HEK293 (cell line): ENCODE results near the gene SLC26A5.

ENCODE experiments used
- KLF10 ChIP-seq: fragments of 450-650 bp; IDR thresholded peaks from 2 replicates; pipeline ENCODE4 v1.5.1; 2018; ENCODE audit warnings: missing biosample characterization, mild to moderate bottlenecking, missing genetic modification characterization
- OVOL3 ChIP-seq: fragments of 450-650 bp; formaldehyde crosslinking; IDR thresholded peaks from 2 replicates; pipeline ENCODE4 v1.5.1; 2016; ENCODE audit warnings: missing biosample characterization, missing genetic modification characterization
- ZBTB7A ChIP-seq: fragments of 450-650 bp; formaldehyde crosslinking; IDR thresholded peaks from 2 replicates; pipeline ENCODE4 v1.5.1; 2016; ENCODE audit warnings: low read depth, missing biosample characterization, missing genetic modification characterization
- ZNF132 ChIP-seq: fragments of 450-650 bp; formaldehyde crosslinking; IDR thresholded peaks from 2 replicates; pipeline ENCODE4 v1.5.1; 2017; ENCODE audit warnings: missing biosample characterization, missing genetic modification characterization, borderline replicate concordance
- ZNF140 ChIP-seq: fragments of 450-650 bp; formaldehyde crosslinking; IDR thresholded peaks from 2 replicates; pipeline ENCODE4 v1.5.1; 2016; ENCODE audit warnings: missing biosample characterization, missing genetic modification characterization
- ZNF146 ChIP-seq: fragments of 450-650 bp; formaldehyde crosslinking; IDR thresholded peaks from 2 replicates; pipeline ENCODE4 v1.5.1; 2016; ENCODE audit warnings: missing biosample characterization, missing genetic modification characterization
- ZNF16 ChIP-seq: fragments of 450-650 bp; formaldehyde crosslinking; IDR thresholded peaks from 2 replicates; pipeline ENCODE4 v1.5.1; 2016; ENCODE audit warnings: low read depth, missing biosample characterization, missing genetic modification characterization
- ZNF211 ChIP-seq: fragments of 450-650 bp; formaldehyde crosslinking; IDR thresholded peaks from 2 replicates; pipeline ENCODE4 v1.5.1; 2016; ENCODE audit warnings: low read depth, missing biosample characterization, missing genetic modification characterization
- ZNF292 ChIP-seq: fragments of 450-650 bp; formaldehyde crosslinking; IDR thresholded peaks from 2 replicates; pipeline ENCODE4 v1.5.1; 2016; ENCODE audit warnings: low read depth, missing biosample characterization, missing genetic modification characterization, borderline replicate concordance
- ZNF621 ChIP-seq: fragments of 450-650 bp; formaldehyde crosslinking; IDR thresholded peaks from 2 replicates; pipeline ENCODE4 v1.5.1; 2017; ENCODE audit warnings: missing biosample characterization, missing genetic modification characterization
- ZNF701 ChIP-seq: fragments of 450-650 bp; formaldehyde crosslinking; IDR thresholded peaks from 2 replicates; pipeline ENCODE4 v1.5.1; 2016; ENCODE audit warnings: missing biosample characterization, missing genetic modification characterization
- TF ChIP-seq, protein P1 (sequence below): fragments of 450-650 bp; formaldehyde crosslinking; IDR thresholded peaks from 2 replicates; pipeline ENCODE4 v1.5.1; 2016; ENCODE audit warnings: missing biosample characterization, missing genetic modification characterization
- TF ChIP-seq, protein P2 (sequence below): fragments of 450-650 bp; formaldehyde crosslinking; IDR thresholded peaks from 2 replicates; pipeline ENCODE4 v1.5.1; 2016; ENCODE audit warnings: missing biosample characterization, missing genetic modification characterization
- TF ChIP-seq, protein P3 (sequence below): fragments of 450-650 bp; formaldehyde crosslinking; IDR thresholded peaks from 2 replicates; pipeline ENCODE4 v1.5.1; 2016; ENCODE audit warnings: missing biosample characterization, missing genetic modification characterization

DNA sequence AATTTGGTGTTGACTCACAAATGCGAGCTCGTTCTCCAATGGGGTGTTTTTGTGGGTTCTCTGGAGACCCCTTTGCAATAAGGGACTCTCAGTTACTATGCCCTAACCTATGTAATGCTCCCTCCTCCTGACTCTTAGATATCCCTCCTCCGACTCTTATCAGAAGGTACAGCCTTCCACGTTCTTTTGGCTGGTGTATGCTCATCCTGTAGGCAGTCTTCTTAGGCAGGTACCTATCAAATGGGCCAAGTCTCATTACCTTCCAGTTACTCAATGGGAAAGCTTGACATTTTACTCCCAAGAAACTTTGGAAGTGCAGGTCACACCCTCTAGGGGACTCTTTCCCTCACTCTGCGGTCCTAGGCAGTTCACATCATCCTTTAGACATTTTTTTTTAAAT lies 32.6 kb downstream of the SLC26A5 start:
- TF ChIP-seq KLF10 (tag by site-specific recombination) (no peak), ZNF146 (tag by site-specific recombination) (no peak), OVOL3 (tag by site-specific recombination) (no peak), ZNF16 (tag by site-specific recombination) (no peak), ZNF211 (tag by site-specific recombination) (no peak), ZNF292 (tag by site-specific recombination) (no peak), ZNF132 (no peak), ZNF140 (no peak), ZNF701 (no peak), ZBTB7A (tag by site-specific recombination) (no peak), ZNF621 (tag by site-specific recombination) (no peak)
- TF ChIP-seq, protein P1, sequence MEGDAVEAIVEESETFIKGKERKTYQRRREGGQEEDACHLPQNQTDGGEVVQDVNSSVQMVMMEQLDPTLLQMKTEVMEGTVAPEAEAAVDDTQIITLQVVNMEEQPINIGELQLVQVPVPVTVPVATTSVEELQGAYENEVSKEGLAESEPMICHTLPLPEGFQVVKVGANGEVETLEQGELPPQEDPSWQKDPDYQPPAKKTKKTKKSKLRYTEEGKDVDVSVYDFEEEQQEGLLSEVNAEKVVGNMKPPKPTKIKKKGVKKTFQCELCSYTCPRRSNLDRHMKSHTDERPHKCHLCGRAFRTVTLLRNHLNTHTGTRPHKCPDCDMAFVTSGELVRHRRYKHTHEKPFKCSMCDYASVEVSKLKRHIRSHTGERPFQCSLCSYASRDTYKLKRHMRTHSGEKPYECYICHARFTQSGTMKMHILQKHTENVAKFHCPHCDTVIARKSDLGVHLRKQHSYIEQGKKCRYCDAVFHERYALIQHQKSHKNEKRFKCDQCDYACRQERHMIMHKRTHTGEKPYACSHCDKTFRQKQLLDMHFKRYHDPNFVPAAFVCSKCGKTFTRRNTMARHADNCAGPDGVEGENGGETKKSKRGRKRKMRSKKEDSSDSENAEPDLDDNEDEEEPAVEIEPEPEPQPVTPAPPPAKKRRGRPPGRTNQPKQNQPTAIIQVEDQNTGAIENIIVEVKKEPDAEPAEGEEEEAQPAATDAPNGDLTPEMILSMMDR = no peak
- TF ChIP-seq, protein P2, sequence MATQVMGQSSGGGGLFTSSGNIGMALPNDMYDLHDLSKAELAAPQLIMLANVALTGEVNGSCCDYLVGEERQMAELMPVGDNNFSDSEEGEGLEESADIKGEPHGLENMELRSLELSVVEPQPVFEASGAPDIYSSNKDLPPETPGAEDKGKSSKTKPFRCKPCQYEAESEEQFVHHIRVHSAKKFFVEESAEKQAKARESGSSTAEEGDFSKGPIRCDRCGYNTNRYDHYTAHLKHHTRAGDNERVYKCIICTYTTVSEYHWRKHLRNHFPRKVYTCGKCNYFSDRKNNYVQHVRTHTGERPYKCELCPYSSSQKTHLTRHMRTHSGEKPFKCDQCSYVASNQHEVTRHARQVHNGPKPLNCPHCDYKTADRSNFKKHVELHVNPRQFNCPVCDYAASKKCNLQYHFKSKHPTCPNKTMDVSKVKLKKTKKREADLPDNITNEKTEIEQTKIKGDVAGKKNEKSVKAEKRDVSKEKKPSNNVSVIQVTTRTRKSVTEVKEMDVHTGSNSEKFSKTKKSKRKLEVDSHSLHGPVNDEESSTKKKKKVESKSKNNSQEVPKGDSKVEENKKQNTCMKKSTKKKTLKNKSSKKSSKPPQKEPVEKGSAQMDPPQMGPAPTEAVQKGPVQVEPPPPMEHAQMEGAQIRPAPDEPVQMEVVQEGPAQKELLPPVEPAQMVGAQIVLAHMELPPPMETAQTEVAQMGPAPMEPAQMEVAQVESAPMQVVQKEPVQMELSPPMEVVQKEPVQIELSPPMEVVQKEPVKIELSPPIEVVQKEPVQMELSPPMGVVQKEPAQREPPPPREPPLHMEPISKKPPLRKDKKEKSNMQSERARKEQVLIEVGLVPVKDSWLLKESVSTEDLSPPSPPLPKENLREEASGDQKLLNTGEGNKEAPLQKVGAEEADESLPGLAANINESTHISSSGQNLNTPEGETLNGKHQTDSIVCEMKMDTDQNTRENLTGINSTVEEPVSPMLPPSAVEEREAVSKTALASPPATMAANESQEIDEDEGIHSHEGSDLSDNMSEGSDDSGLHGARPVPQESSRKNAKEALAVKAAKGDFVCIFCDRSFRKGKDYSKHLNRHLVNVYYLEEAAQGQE (tag by site-specific recombination) = no peak
- TF ChIP-seq, protein P3, sequence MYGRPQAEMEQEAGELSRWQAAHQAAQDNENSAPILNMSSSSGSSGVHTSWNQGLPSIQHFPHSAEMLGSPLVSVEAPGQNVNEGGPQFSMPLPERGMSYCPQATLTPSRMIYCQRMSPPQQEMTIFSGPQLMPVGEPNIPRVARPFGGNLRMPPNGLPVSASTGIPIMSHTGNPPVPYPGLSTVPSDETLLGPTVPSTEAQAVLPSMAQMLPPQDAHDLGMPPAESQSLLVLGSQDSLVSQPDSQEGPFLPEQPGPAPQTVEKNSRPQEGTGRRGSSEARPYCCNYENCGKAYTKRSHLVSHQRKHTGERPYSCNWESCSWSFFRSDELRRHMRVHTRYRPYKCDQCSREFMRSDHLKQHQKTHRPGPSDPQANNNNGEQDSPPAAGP (tag by site-specific recombination) = no peak
